22Rv1 (cell line): ENCODE results near the gene ACACA.

ENCODE experiments used
- ZFX ChIP-seq: fragments of 450-650 bp; IDR thresholded peaks from 2 replicates; pipeline ENCODE4 v1.6.1; 2017; ENCODE audit warnings: antibody characterized with exemption, borderline replicate concordance
- TF ChIP-seq, protein P1 (sequence below): fragments of 450-650 bp; IDR thresholded peaks from 2 replicates; pipeline ENCODE4 v1.5.1; 2017; ENCODE audit warnings: mild to moderate bottlenecking

DNA sequence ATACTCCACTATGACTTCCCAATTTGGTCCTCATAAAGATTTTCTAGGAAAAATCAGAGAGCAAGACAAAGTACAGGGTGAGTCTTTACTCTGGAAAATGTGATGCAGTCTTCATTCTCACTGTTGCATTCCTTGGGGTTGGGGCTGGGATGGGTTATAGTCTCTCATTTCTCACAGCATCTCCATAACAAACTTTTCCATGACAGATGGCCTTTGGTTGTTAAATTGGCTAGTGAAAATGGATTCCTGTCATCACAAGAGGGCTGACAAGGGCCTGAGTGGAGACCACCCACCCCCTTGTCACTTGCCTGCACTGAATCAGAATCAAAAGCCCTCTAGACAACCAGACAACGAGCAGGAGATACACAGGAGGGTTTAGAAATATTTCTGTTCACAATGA lies 283.2 kb downstream of the ACACA start:
- TF ChIP-seq, protein P1, sequence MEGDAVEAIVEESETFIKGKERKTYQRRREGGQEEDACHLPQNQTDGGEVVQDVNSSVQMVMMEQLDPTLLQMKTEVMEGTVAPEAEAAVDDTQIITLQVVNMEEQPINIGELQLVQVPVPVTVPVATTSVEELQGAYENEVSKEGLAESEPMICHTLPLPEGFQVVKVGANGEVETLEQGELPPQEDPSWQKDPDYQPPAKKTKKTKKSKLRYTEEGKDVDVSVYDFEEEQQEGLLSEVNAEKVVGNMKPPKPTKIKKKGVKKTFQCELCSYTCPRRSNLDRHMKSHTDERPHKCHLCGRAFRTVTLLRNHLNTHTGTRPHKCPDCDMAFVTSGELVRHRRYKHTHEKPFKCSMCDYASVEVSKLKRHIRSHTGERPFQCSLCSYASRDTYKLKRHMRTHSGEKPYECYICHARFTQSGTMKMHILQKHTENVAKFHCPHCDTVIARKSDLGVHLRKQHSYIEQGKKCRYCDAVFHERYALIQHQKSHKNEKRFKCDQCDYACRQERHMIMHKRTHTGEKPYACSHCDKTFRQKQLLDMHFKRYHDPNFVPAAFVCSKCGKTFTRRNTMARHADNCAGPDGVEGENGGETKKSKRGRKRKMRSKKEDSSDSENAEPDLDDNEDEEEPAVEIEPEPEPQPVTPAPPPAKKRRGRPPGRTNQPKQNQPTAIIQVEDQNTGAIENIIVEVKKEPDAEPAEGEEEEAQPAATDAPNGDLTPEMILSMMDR, result no peak
- TF ChIP-seq ZFX, result no peak
